Neural crest cell (in vitro differentiated cells): ENCODE results near the gene PLEKHO2. TPM values are rescaled to one million over a fixed set of nuclear protein-coding genes. Genes with fewer than 3 reads are reported as not detected.

ENCODE experiments used
- DNase-seq: peaks from one replicate; pipeline ENCODE4 v3.0.0; 2021; ENCODE audit warnings: low read depth, mixed read lengths, low spot score
- H3K27ac Mint-ChIP-seq: one replicate; pipeline ENCODE4 v1.8.0; 2021; ENCODE audit warnings: mild to moderate bottlenecking, mixed read lengths; ENCODE audit not compliant: unreplicated experiment
- H3K27me3 Mint-ChIP-seq: 2 replicates; pipeline ENCODE4 v1.8.0; 2021; ENCODE audit warnings: low read depth, mild to moderate bottlenecking, mixed read lengths
- H3K36me3 Mint-ChIP-seq: 2 replicates; pipeline ENCODE4 v1.8.0; 2021; ENCODE audit warnings: low read depth, mild to moderate bottlenecking, mixed read lengths
- H3K4me1 Mint-ChIP-seq: 2 replicates; pipeline ENCODE4 v1.8.0; 2021; ENCODE audit warnings: mixed read lengths
- H3K4me3 Mint-ChIP-seq: one replicate; pipeline ENCODE4 v1.8.0; 2021; ENCODE audit warnings: mild to moderate bottlenecking, mixed read lengths
- H3K9me3 Mint-ChIP-seq: 2 replicates; pipeline ENCODE4 v1.8.0; 2021; ENCODE audit warnings: mixed read lengths
- CTCF ChIP-seq: fragments of 200-600 bp; sonication (generic); conservative IDR thresholded peaks from 2 replicates; pipeline ENCODE4 v1.5.0; 2021; ENCODE audit warnings: antibody characterized with exemption, mild to moderate bottlenecking
- total RNA-seq: library from RNA; stranded (reverse); gene quantifications from 2 replicates; pipeline ENCODE4 v1.2.1, GENCODE V29; 2021

PLEKHO2 gene
- total RNA-seq, 1 donor from 2014 or later = 18.2 TPM

GRCh38 chr15:64891561-64891960 lies 49.8 kb downstream of the PLEKHO2 start:
- no peak for TF ChIP-seq CTCF
- Mint-ChIP-seq H3K4me3 (no peak overlapping the region), H3K27ac (no peak overlapping the region), H3K36me3 (no peaks in the 10 kb centered on the region), H3K27me3 (no peaks in the 10 kb centered on the region), H3K4me1 (peaks cover 41% of the 10 kb centered on the region), H3K9me3 (no peaks in the 10 kb centered on the region)
- DNase-seq = no peak

GRCh38 chr15:64892847-64893403 lies 51.2 kb downstream of the PLEKHO2 start:
- Mint-ChIP-seq H3K27me3 (no peaks in the 10 kb centered on the region), H3K4me1 (peaks cover 45% of the 10 kb centered on the region), H3K27ac (no peak overlapping the region), H3K9me3 (no peaks in the 10 kb centered on the region), H3K36me3 (no peaks in the 10 kb centered on the region), H3K4me3 (peak overlapping the region; percentile 12)
- TF ChIP-seq CTCF = no peak
- no peak for DNase-seq

DNA sequence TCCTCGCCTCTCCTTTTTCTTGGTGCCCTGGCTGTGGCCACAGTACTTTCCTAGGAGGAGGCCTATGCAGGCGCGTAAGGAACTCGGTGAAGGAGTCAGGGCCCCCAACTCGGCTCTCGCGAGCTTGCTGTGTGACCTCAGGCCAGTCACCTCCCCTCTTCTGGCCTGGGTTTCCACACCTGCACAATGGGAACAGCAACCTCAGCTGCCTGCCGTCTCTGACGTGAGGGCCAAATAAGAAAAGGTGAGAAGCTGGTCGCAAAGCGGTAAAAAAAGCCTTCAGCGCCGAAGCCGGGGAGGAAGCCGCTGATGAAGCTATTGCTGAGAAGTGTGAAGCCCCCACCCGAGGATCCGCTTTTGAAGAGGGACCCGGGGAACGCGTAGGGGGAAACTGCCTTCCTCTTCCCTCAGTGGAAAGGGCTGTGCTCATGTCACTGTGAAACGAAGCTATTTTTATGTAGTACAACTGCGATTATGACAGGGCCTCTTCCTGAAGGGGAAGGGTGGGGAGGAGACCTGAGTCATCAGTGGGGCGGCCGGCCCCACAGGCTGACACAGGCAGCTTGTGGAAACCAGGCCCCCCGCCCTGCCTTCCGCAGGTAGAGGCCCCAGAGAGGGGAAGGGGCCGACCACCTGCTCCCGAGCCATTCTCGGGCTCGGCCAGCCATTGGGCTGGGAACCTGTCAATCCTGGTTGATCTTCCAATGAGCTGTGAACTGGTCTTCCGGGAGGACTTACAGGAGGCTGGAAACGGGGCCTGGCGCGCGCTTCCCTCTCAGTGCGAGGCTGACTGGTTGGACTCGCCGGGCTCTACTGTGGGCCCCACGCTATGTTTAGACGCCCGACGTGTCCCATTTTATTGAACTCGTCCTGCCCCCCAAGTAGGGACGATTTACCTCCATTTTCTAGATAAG lies 52.0 kb downstream of the PLEKHO2 start:
- Mint-ChIP-seq H3K4me3 (peak overlapping the region; percentile 78), H3K9me3 (no peaks in the 10 kb centered on the region), H3K27me3 (no peaks in the 10 kb centered on the region), H3K36me3 (no peaks in the 10 kb centered on the region), H3K27ac (peak overlapping the region; percentile 93), H3K4me1 (peaks cover 48% of the 10 kb centered on the region)
- DNase-seq = peak; percentile 82
- no peak for TF ChIP-seq CTCF

- Mint-ChIP-seq H3K4me3 (peak overlapping the region; percentile 78), H3K9me3 (no peaks in the 10 kb centered on the region), H3K4me1 (peaks cover 48% of the 10 kb centered on the region), H3K27me3 (no peaks in the 10 kb centered on the region), H3K27ac (peak overlapping the region; percentile 93), H3K36me3 (no peaks in the 10 kb centered on the region)
- no peak for TF ChIP-seq CTCF
- no peak for DNase-seq
Measured at GRCh38 chr15:64894395-64895056, 52.8 kb downstream of the PLEKHO2 start.

DNA sequence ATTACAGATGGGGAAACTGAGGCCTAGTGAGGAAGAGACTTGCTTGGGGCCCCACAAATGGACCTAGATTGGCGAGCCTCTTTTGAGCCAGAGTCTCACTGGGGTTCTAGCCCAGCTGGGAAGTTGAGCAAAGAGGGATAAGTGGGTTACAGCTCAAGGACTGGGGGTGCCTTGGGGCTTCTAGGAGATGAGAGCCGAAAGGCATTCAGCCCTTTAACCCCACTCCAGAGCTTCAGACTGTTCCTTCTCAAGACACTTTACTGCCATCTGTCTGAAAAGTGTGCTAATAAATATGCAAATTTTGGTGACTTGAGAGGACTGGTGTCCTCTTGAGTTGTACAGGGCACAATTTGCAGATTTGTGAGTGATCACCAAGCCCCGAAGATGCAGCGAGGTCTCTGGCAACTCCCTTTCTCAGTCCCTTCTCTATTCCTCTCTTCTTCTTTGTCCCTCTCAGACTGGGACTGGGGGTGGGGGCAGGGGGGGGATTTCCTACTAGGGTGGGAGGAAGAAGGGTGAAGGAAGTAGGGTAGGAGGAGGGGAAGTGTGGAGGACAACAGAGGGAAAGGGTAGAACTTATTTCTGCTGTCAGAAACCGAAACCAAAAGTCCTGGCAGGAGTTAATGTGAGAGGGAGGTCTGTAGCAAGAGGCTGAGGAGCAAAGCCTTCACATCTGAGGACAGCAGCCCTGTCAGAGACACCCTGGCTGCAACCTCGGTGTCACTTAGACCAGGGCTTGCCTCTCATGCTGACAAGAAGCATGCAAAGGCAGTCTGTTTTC lies 53.8 kb downstream of the PLEKHO2 start:
- Mint-ChIP-seq H3K36me3 (no peaks in the 10 kb centered on the region), H3K4me3 (peak overlapping the region; percentile 54), H3K27ac (no peak overlapping the region), H3K9me3 (no peaks in the 10 kb centered on the region), H3K27me3 (no peaks in the 10 kb centered on the region), H3K4me1 (peaks cover 48% of the 10 kb centered on the region)
- DNase-seq = no peak
- no peak for TF ChIP-seq CTCF
